ENCODE data around the gene NFKBIE.

Gene NFKBIE

DNA sequence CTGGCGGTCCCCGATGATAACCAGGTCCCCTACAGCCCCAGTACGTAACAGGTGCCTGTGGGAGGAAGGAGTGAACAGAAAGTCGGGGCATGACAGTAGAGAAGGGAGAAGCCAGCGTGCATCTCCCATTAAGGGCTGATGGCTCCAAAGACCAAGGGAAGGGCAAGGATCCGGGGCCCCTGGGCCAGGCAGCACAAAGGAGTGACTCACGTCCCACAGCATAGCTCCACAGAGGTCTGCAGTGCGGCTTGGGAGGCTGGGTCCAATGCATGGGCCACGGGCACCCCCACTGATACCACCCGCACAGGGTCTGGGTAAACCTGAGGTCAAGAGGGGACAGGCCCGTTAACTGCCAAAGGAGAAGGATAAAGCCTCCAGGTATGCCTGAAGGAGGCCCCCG is 37.5 kb upstream of the NFKBIE start:
- H3K9me3 Mint-ChIP-seq, result no peaks in the 10 kb centered on the region
- peaks cover 86% of the 10 kb centered on the region for H3K36me3 Mint-ChIP-seq (ENCODE audit: low read depth)
- H3K27me3 Mint-ChIP-seq, result peaks cover 19% of the 10 kb centered on the region
- H3K4me1 Mint-ChIP-seq (ENCODE audit: low read depth), result peaks cover 18% of the 10 kb centered on the region
- H3K4me3 Mint-ChIP-seq, result no peak overlapping the region
- H3K27ac Mint-ChIP-seq, result no peak overlapping the region
- intact Hi-C loops (cut with micrococcal nuclease), result no loop called here

GRCh38 chr6:44301782-44302564 is 36.6 kb upstream of the NFKBIE start:
- no peak overlapping the region for H3K4me3 Mint-ChIP-seq
- peaks cover 26% of the 10 kb centered on the region for H3K27me3 Mint-ChIP-seq
- intact Hi-C loops (cut with micrococcal nuclease), result no loop called here

GRCh38 chr6:44301106-44301505 is 35.8 kb upstream of the NFKBIE start:
- Mint-ChIP-seq H3K4me3 (no peak overlapping the region), H3K36me3 (ENCODE audit: low read depth) (peaks cover 69% of the 10 kb centered on the region), H3K27ac (no peak overlapping the region), H3K4me1 (ENCODE audit: low read depth) (peaks cover 30% of the 10 kb centered on the region), H3K27me3 (peaks cover 35% of the 10 kb centered on the region), H3K9me3 (no peaks in the 10 kb centered on the region)
- intact Hi-C loops (cut with micrococcal nuclease), result no loop called here

More at GRCh38 chr6:44301782-44302564, 36.6 kb upstream of the NFKBIE start:
- Mint-ChIP-seq H3K36me3 (ENCODE audit: low read depth) (peaks cover 77% of the 10 kb centered on the region), H3K9me3 (no peaks in the 10 kb centered on the region), H3K27ac (no peak overlapping the region), H3K4me1 (ENCODE audit: low read depth) (peaks cover 24% of the 10 kb centered on the region)

DNA sequence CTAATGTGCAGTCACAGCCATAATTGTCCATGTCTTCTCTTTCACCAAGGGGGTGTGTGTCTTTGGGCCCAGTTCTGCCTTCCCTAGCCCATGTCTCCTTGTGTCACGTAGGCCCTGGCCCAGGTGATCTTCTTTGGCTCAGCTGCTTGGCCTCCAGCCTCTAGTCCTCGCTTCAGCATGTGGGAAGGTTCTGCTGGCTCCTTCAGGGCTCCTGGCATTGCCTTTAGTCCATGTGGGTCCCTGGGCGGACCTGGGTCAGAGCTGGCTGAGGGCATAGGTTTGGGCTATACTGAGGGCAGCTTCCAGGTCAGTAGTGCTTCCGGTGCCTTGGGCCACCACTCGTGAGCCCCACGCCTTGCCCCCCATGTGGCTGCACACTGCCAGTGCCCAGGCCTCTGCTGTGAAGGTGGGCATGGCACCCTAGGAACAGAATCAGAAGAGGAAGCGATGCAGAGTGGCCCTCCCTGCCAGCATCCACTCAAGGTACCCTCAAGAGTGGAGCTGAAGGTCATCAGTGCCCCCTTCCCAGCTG is 35.0 kb upstream of the NFKBIE start:
- intact Hi-C loops (cut with micrococcal nuclease), result no loop called here
- no peak overlapping the region for H3K27ac Mint-ChIP-seq

GRCh38 chr6:44298864-44299263 is 33.5 kb upstream of the NFKBIE start:
- peaks cover 30% of the 10 kb centered on the region for H3K4me1 Mint-ChIP-seq (ENCODE audit: low read depth)
- H3K36me3 Mint-ChIP-seq (ENCODE audit: low read depth), result peaks cover 46% of the 10 kb centered on the region
- no peak overlapping the region for H3K4me3 Mint-ChIP-seq
- peaks cover 48% of the 10 kb centered on the region for H3K27me3 Mint-ChIP-seq
- no peak overlapping the region for H3K27ac Mint-ChIP-seq
- intact Hi-C loops (cut with micrococcal nuclease), result no loop called here
- no peaks in the 10 kb centered on the region for H3K9me3 Mint-ChIP-seq

More for the DNA sequence above, 35.0 kb upstream of the NFKBIE start:
- Mint-ChIP-seq H3K36me3 (ENCODE audit: low read depth) (peaks cover 61% of the 10 kb centered on the region), H3K27me3 (peaks cover 37% of the 10 kb centered on the region), H3K4me3 (no peak overlapping the region), H3K4me1 (ENCODE audit: low read depth) (peaks cover 30% of the 10 kb centered on the region), H3K9me3 (no peaks in the 10 kb centered on the region)

- H3K27ac Mint-ChIP-seq, result no peak overlapping the region
- intact Hi-C loops (cut with micrococcal nuclease), result no loop called here
These were observed 32.9 kb upstream of the NFKBIE start for GRCh38 chr6:44298055-44298803.

DNA sequence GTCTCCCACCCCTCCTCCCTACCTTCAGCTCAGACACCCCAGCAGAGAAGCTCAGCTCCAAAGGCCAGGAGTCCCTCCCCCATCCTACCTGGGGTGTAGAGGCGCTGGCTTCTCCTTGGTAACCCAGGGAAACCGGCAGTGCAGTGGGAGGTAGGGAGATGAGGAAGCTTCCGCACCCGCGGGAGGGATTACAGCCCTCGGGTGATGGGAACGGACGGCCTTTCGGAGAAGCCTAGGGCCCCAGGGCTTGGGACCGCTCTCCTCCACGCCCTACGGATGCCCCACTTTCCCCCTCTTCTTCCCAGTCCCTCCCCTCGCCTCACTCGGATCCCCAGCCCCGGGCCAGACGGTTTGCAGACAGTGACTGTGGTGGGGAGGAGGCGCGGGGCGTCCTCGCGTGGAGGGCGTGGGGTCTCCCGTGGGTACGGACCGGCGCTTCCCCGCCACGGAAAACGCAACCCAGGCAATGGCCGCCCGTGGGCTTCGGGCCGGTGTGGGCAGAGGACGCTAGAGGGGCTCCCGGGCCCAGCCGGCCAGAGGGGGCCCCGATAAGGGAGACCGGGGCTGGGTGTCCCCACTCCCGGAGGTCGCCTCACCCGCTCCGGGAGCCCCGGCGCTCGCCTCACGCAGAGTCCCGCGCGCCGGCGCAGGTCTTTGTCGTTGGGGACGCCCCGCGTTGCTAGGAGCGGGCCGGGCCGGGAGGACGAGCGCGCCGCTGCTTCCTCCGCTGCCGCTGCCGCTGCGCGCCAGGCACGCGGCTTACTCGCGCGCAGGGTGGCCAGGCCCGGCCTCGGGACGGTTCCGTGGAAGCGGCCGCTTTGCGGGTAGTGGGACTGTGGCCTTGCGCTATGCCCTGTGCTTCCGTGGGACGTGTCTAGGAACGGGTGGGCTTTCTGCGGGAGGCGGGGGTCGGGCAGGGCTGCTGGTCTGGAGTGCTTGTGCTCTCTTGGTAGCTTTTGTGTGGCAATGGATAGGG is 32.0 kb upstream of the NFKBIE start:
- peaks cover 31% of the 10 kb centered on the region for H3K36me3 Mint-ChIP-seq (ENCODE audit: low read depth)
- H3K27me3 Mint-ChIP-seq, result peaks cover 54% of the 10 kb centered on the region
- H3K4me3 Mint-ChIP-seq, result peak overlapping the region; percentile 30
- no peaks in the 10 kb centered on the region for H3K9me3 Mint-ChIP-seq
- intact Hi-C loops (cut with micrococcal nuclease), result no loop called here
- H3K4me1 Mint-ChIP-seq (ENCODE audit: low read depth), result peaks cover 25% of the 10 kb centered on the region
- no peak overlapping the region for H3K27ac Mint-ChIP-seq

More at GRCh38 chr6:44298055-44298803, 32.9 kb upstream of the NFKBIE start:
- H3K27me3 Mint-ChIP-seq, result peaks cover 48% of the 10 kb centered on the region
- no peak overlapping the region for H3K4me3 Mint-ChIP-seq
- no peaks in the 10 kb centered on the region for H3K9me3 Mint-ChIP-seq
- H3K36me3 Mint-ChIP-seq (ENCODE audit: low read depth), result peaks cover 40% of the 10 kb centered on the region
- H3K4me1 Mint-ChIP-seq (ENCODE audit: low read depth), result peaks cover 30% of the 10 kb centered on the region

- Mint-ChIP-seq H3K36me3 (ENCODE audit: low read depth) (peaks cover 9% of the 10 kb centered on the region), H3K27ac (no peak overlapping the region), H3K4me3 (no peak overlapping the region), H3K4me1 (ENCODE audit: low read depth) (peaks cover 15% of the 10 kb centered on the region), H3K27me3 (peaks cover 71% of the 10 kb centered on the region), H3K9me3 (no peaks in the 10 kb centered on the region)
- intact Hi-C loops (cut with micrococcal nuclease), result no loop called here
These were observed 29.8 kb upstream of the NFKBIE start for GRCh38 chr6:44294832-44295791.

DNA sequence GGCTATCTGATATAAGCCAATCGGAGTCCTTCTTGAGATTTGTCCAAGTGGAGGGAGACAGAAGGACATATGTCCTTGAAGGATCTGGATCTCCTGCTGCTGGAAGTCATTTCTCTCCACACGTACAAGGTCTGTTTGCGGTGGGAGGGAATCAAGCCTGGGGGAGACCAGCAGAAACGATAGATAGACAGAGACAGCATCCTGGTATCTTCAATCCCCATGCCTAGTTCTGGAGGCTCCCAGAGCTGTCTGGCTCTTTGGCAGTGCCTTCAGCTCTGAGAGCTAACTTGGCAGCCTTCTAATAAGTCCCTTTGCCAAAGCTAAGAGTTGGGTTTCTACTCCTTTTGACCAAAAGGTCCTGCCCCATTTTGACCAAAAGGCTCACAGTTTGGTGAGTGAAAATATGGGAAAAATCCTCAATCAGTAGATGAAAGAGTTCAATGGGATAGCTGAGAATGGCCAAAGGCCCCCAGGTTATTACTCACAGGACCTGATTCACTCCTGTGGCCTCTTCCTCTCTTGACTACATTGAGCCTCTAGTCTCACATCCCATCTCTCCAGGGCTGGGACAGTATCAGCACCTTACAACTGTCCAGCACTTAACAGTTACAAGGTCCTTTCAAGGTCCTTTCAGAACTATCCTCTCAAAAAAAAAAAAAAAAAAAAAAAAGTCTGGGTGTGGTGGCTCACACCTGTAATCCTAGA is 27.5 kb upstream of the NFKBIE start:
- Mint-ChIP-seq H3K27ac (no peak overlapping the region), H3K27me3 (peaks cover 66% of the 10 kb centered on the region), H3K4me1 (ENCODE audit: low read depth) (peaks cover 12% of the 10 kb centered on the region), H3K36me3 (ENCODE audit: low read depth) (no peaks in the 10 kb centered on the region), H3K4me3 (no peak overlapping the region), H3K9me3 (no peaks in the 10 kb centered on the region)
- intact Hi-C loops (cut with micrococcal nuclease), result no loop called here

- H3K4me1 Mint-ChIP-seq (ENCODE audit: low read depth), result peaks cover 5% of the 10 kb centered on the region
- H3K9me3 Mint-ChIP-seq, result no peaks in the 10 kb centered on the region
- H3K36me3 Mint-ChIP-seq (ENCODE audit: low read depth), result no peaks in the 10 kb centered on the region
- intact Hi-C loops (cut with micrococcal nuclease), result no loop called here
- H3K27ac Mint-ChIP-seq, result no peak overlapping the region
- no peak overlapping the region for H3K4me3 Mint-ChIP-seq
- H3K27me3 Mint-ChIP-seq, result peaks cover 66% of the 10 kb centered on the region
These were observed 26.5 kb upstream of the NFKBIE start for GRCh38 chr6:44291841-44292240.

DNA sequence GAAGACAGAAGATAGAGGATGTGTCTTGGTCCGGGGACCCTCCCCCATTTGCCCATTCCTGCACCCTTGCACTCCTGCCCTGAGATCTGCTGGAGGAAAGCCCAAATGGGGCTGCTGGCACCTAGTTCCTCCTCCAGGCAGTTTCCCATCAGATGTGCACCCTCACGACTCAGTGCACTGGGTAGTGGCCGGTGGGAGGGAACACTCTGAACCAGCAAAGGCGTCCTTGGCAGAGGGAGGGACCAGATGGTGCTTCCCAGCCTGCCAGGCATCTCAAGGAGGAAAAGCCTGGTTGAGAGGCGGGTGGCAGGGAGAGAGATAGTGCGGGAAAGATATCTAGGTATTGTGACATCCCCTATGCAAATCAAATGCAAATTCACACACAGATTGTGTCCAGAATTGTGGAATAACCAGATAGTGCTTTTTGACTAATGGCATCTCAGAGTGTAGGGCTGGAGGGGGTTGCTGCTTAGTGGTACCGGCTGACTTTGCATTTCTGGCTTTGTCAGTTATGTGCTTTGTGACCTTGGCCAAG is 24.4 kb upstream of the NFKBIE start:
- H3K4me3 Mint-ChIP-seq, result no peak overlapping the region
- no peak overlapping the region for H3K27ac Mint-ChIP-seq
- no peaks in the 10 kb centered on the region for H3K36me3 Mint-ChIP-seq (ENCODE audit: low read depth)
- H3K4me1 Mint-ChIP-seq (ENCODE audit: low read depth), result peaks cover under 1% of the 10 kb centered on the region
- H3K9me3 Mint-ChIP-seq, result no peaks in the 10 kb centered on the region
- peaks cover 63% of the 10 kb centered on the region for H3K27me3 Mint-ChIP-seq
- intact Hi-C loops (cut with micrococcal nuclease), result no loop called here

GRCh38 chr6:44286747-44287146 is 21.4 kb upstream of the NFKBIE start:
- Mint-ChIP-seq H3K36me3 (ENCODE audit: low read depth) (no peaks in the 10 kb centered on the region), H3K9me3 (no peaks in the 10 kb centered on the region), H3K27me3 (peaks cover 71% of the 10 kb centered on the region), H3K4me1 (ENCODE audit: low read depth) (peaks cover 16% of the 10 kb centered on the region), H3K27ac (no peak overlapping the region), H3K4me3 (no peak overlapping the region)
- intact Hi-C loops (cut with micrococcal nuclease), result no loop called here

Measured in dendritic cell treated with granulocyte-macrophage colony-stimulating factor and Interleukin-4, amounts not matched to agents 40 ng/mL and 50 ng/mL, for 4 days (primary cell).